Calu3 (cell line): ENCODE results near the gene SLC27A4. TPM values are rescaled to one million over a fixed set of nuclear protein-coding genes. Genes with fewer than 3 reads are reported as not detected.

Experiments
- BruUV-seq: library from RNA; stranded (reverse); fragments of 400-500 nt; replicated peaks from 2 replicates; lab custom pipeline; 2021; lab: Mats Ljungman, UMichigan
- CTCF ChIA-PET: fragments of 300-600 bp; sonication (Branson Sonifier 250); formaldehyde crosslinking; loops from one replicate; lab custom pipeline; 2022; ENCODE audit warnings: antibody characterized with exemption; lab: Charles Lee
- DNase-seq: peaks from one replicate; pipeline ENCODE4 v3.0.0; 2022
- H3K27ac Mint-ChIP-seq: one replicate; pipeline ENCODE4 v1.8.0; 2022; ENCODE audit warnings: mixed read lengths; ENCODE audit not compliant: unreplicated experiment
- H3K27me3 Mint-ChIP-seq: one replicate; pipeline ENCODE4 v1.8.0; 2022; ENCODE audit warnings: mixed read lengths; ENCODE audit not compliant: unreplicated experiment
- H3K36me3 Mint-ChIP-seq: one replicate; pipeline ENCODE4 v1.8.0; 2022; ENCODE audit warnings: mild to moderate bottlenecking, moderate library complexity, mixed read lengths; ENCODE audit not compliant: insufficient read depth, unreplicated experiment
- H3K4me1 Mint-ChIP-seq: one replicate; pipeline ENCODE4 v1.8.0; 2022; ENCODE audit warnings: mild to moderate bottlenecking, low read depth, mixed read lengths; ENCODE audit not compliant: unreplicated experiment
- H3K4me3 Mint-ChIP-seq: one replicate; pipeline ENCODE4 v1.8.0; 2022; ENCODE audit warnings: mild to moderate bottlenecking, low read depth, moderate library complexity, mixed read lengths; ENCODE audit not compliant: unreplicated experiment
- H3K9me3 Mint-ChIP-seq: one replicate; pipeline ENCODE4 v1.8.0; 2022; ENCODE audit warnings: low read depth, mixed read lengths; ENCODE audit not compliant: unreplicated experiment
- intact Hi-C: fragments of 100-400 bp; cut with micrococcal nuclease; formaldehyde crosslinking; loops from one replicate; pipeline ENCODE4 v1.10.0; 2022; ENCODE audit not compliant: unreplicated experiment
- total RNA-seq: library from RNA; stranded (reverse); gene quantifications from 2 replicates; pipeline ENCODE4 v1.2.3, GENCODE V29; 2022
- TF ChIP-seq, protein P1 (sequence below): fragments of 200-600 bp; IDR thresholded peaks from one replicate; pipeline ENCODE4 v1.8.0; 2022; ENCODE audit warnings: antibody characterized with exemption; ENCODE audit not compliant: unreplicated experiment

SLC27A4 gene
- total RNA-seq, 1 experiment from 2014 or later, result 13.8 TPM

DNA sequence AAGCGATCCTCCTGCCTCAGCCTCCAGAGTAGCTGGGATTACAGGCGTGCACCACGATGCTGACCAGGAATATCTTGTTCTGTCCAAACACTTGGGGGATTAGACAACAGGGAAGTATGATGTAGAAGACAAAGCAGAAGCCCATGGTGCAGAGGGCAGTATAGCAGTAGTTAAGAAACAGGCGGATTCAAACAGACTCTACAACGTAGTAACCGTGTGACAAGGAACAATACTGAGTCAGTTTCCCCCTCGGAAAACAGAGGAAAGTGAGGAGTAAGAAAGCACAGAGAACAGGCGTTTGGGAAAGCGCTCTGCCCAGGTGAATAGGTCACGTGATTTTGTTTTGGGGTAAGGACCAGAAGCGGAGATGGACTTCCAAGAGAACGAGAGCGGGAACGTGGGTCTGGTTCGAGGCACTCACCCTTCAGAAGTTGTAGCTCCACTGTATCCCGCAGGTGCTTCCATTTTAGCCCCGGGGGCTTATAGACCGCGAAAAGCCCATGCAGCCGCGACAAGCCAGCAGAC lies 18.4 kb upstream of the SLC27A4 start:
- CTCF ChIA-PET, result no interaction called here
- H3K27me3 Mint-ChIP-seq, result no peaks in the 10 kb centered on the region
- DNase-seq, result no peak
- H3K4me3 Mint-ChIP-seq, result peak overlapping the region; percentile 89
- TSS peak; percentile 67 for BruUV-seq
- TF ChIP-seq, protein P1, sequence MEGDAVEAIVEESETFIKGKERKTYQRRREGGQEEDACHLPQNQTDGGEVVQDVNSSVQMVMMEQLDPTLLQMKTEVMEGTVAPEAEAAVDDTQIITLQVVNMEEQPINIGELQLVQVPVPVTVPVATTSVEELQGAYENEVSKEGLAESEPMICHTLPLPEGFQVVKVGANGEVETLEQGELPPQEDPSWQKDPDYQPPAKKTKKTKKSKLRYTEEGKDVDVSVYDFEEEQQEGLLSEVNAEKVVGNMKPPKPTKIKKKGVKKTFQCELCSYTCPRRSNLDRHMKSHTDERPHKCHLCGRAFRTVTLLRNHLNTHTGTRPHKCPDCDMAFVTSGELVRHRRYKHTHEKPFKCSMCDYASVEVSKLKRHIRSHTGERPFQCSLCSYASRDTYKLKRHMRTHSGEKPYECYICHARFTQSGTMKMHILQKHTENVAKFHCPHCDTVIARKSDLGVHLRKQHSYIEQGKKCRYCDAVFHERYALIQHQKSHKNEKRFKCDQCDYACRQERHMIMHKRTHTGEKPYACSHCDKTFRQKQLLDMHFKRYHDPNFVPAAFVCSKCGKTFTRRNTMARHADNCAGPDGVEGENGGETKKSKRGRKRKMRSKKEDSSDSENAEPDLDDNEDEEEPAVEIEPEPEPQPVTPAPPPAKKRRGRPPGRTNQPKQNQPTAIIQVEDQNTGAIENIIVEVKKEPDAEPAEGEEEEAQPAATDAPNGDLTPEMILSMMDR, result no peak
- intact Hi-C loops, result no loop called here
- no peaks in the 10 kb centered on the region for H3K4me1 Mint-ChIP-seq
- H3K36me3 Mint-ChIP-seq, result peaks cover 21% of the 10 kb centered on the region
- H3K27ac Mint-ChIP-seq, result peak overlapping the region; percentile 96
- no peaks in the 10 kb centered on the region for H3K9me3 Mint-ChIP-seq

DNA sequence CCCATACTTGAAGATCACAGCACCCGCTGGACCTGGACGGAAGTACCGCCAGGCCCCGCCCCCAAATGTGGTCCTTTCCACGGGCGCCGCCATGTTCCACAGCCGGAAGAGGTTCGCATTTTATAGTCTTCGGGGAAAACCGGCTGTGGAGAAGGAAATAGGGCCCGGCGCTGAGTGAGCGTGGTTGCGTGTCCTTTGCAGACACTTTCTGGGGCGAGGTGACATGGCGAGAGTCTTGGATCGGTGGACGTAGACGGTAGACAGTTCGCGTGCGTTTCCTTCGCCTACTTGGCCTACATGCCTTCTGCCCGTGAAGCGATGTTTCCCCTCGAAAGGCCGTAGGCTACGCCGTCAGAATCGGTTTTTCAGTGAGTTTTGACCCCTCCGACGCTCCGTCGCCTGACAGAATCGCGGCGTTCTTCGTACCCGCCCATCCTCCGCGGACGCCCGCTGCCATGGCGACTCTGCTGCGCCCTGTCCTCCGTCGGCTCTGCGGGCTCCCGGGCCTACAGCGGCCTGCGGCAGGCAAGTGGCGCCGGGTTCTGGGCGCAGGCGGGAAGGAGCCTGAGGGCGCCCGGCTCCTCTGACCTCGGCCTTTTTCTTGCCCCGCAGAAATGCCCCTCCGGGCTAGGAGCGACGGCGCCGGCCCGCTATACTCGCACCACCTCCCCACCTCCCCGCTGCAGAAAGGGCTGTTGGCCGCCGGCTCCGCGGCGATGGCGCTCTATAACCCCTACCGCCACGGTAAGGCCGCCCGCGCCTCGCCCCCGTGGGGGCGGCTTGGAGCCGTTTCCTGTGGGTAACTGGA lies 17.7 kb upstream of the SLC27A4 start, which contains the start of the genes COQ4 and TRUB2:
COQ4 (plus strand) TSS at position 436 of the 808 bp plus-strand sequence; CDS start at position 456, 20 bp downstream.
TRUB2 (minus strand) TSS at position 44 of the 808 bp plus-strand sequence; CDS start at position 5, 39 bp downstream.
- intact Hi-C loops, result no loop called here
- Mint-ChIP-seq H3K36me3 (peaks cover 21% of the 10 kb centered on the region), H3K4me1 (no peaks in the 10 kb centered on the region), H3K9me3 (no peaks in the 10 kb centered on the region), H3K27me3 (no peaks in the 10 kb centered on the region), H3K4me3 (peak within 1 kb of the TSS; percentile 89), H3K27ac (peak within 1 kb of the TSS; percentile 96)
- CTCF ChIA-PET, result no interaction called here
- DNase-seq, result peak; percentile 90
- TF ChIP-seq, protein P1, result no peak
- BruUV-seq, result TSS peak; percentile 62

DNA sequence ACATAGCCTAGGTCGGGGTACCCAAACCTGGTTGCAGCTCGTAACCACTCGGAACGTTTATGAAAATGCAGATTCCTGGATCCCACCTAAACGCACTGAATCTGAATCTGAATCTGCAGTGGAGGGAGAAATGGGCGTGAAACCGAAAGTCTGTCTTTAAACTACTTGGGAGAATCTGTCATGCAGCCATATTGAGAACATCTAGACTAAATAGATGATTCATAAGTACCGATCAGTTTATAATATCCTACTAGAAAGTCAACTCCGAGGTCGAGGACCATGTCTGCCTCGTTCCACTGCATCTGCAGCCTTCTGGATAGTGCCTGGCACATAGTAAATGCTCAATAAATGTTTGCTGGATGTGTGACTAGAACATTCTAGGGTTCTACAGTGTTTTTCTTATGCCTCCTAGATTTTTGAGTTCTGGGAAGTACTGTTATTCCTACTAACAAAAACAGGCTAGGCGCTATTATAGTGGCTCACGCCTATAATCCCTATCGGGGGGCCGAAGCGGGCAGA lies 17.1 kb upstream of the SLC27A4 start:
- intact Hi-C loops, result no loop called here
- TF ChIP-seq, protein P1, result no peak
- H3K27ac Mint-ChIP-seq, result peak overlapping the region; percentile 96
- no peaks in the 10 kb centered on the region for H3K4me1 Mint-ChIP-seq
- H3K4me3 Mint-ChIP-seq, result peak overlapping the region; percentile 89
- H3K9me3 Mint-ChIP-seq, result no peaks in the 10 kb centered on the region
- no peaks in the 10 kb centered on the region for H3K27me3 Mint-ChIP-seq
- BruUV-seq, result no TSS peak
- DNase-seq, result no peak
- H3K36me3 Mint-ChIP-seq, result peaks cover 21% of the 10 kb centered on the region
- CTCF ChIA-PET, result no interaction called here

DNA sequence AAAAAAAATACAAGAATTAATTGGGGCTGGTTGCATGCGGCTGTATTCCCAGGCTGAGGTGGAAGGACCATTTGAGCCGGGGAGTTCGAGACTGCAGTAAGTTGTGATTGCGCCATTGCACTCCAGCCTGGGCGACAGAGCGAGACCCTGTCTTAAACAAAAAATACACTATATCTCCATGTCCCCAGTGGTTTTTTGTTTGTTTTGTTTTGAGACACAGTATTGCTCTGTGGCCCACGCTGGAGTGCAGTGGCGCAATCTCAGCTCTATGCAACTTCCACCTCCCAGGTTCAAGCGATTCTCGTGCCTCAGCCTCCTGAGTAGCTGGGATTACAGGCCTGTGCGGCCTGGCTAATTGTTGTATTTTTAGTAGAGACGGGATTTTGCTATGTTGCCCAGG lies 16.5 kb upstream of the SLC27A4 start:
- TF ChIP-seq, protein P1, result no peak
- Mint-ChIP-seq H3K36me3 (peaks cover 21% of the 10 kb centered on the region), H3K9me3 (no peaks in the 10 kb centered on the region), H3K27ac (no peak overlapping the region), H3K27me3 (no peaks in the 10 kb centered on the region), H3K4me3 (peak overlapping the region; percentile 89), H3K4me1 (no peaks in the 10 kb centered on the region)
- no TSS peak for BruUV-seq
- intact Hi-C loops, result no loop called here
- CTCF ChIA-PET, result no interaction called here
- DNase-seq, result no peak
